ENCODE measurements around the gene PRKCB.
"Not testable (repeated sequence)": the region's sequence is repeated elsewhere in the genome, so short reads cannot be mapped to it uniquely, and the experiment has no call there.

The PRKCB gene

GRCh38 chr16:24108090-24108489, 272.3 kb downstream of the PRKCB start:
- DNase-seq = not testable (repeated sequence)

- no peak for DNase-seq
Measured at GRCh38 chr16:24111724-24112302, 276.0 kb downstream of the PRKCB start.

GRCh38 chr16:24113115-24113745, 277.4 kb downstream of the PRKCB start:
- no peak for DNase-seq

- DNase-seq = no peak
Measured at GRCh38 chr16:24114876-24115275, 279.1 kb downstream of the PRKCB start.

GRCh38 chr16:24116046-24116776, 280.4 kb downstream of the PRKCB start:
- DNase-seq = no peak

- no peak for DNase-seq
Measured at GRCh38 chr16:24116989-24117388, 281.2 kb downstream of the PRKCB start.

GRCh38 chr16:24117680-24118079, 281.9 kb downstream of the PRKCB start:
- DNase-seq = no peak

GRCh38 chr16:24118126-24118821, 282.5 kb downstream of the PRKCB start:
- DNase-seq = no peak

- no peak for DNase-seq
Measured at GRCh38 chr16:24119807-24120206, 284.0 kb downstream of the PRKCB start.

- no peak for DNase-seq
Measured at GRCh38 chr16:24123275-24123674, 287.5 kb downstream of the PRKCB start.

- peak; percentile 9 for DNase-seq
Measured at GRCh38 chr16:24124291-24124690, 288.5 kb downstream of the PRKCB start.

GRCh38 chr16:24125214-24125613, 289.4 kb downstream of the PRKCB start:
- peak; percentile 10 for DNase-seq

GRCh38 chr16:24129412-24129918, 293.7 kb downstream of the PRKCB start:
- no peak for DNase-seq

GRCh38 chr16:24130494-24131085, 294.8 kb downstream of the PRKCB start:
- peak; percentile 1 for DNase-seq

GRCh38 chr16:24131294-24131693, 295.5 kb downstream of the PRKCB start:
- no peak for DNase-seq

- DNase-seq = no peak
Measured at GRCh38 chr16:24132048-24132796, 296.4 kb downstream of the PRKCB start.

- DNase-seq = no peak
Measured at GRCh38 chr16:24132797-24133155, 297.0 kb downstream of the PRKCB start.

- no peak for DNase-seq
Measured at GRCh38 chr16:24135624-24136565, 300.1 kb downstream of the PRKCB start.

- DNase-seq = no peak
Measured at GRCh38 chr16:24138024-24138423, 302.2 kb downstream of the PRKCB start.

- DNase-seq = no peak
Measured at GRCh38 chr16:24138575-24138974, 302.8 kb downstream of the PRKCB start.

- DNase-seq = no peak
Measured at GRCh38 chr16:24139282-24139681, 303.5 kb downstream of the PRKCB start.
